DLD1 (cell line): Measurements from ENCODE around the gene APBA2.
"Not testable (repeated sequence)": the region's sequence is repeated elsewhere in the genome, so short reads cannot be mapped to it uniquely, and the experiment has no call there.

Experiments used
- in situ Hi-C: cut with HindIII; loops from 2 replicates; pipeline ENCODE4 v1.10.0; 2017; ENCODE audit warnings: low sequenced_read_pairs

The APBA2 gene

DNA sequence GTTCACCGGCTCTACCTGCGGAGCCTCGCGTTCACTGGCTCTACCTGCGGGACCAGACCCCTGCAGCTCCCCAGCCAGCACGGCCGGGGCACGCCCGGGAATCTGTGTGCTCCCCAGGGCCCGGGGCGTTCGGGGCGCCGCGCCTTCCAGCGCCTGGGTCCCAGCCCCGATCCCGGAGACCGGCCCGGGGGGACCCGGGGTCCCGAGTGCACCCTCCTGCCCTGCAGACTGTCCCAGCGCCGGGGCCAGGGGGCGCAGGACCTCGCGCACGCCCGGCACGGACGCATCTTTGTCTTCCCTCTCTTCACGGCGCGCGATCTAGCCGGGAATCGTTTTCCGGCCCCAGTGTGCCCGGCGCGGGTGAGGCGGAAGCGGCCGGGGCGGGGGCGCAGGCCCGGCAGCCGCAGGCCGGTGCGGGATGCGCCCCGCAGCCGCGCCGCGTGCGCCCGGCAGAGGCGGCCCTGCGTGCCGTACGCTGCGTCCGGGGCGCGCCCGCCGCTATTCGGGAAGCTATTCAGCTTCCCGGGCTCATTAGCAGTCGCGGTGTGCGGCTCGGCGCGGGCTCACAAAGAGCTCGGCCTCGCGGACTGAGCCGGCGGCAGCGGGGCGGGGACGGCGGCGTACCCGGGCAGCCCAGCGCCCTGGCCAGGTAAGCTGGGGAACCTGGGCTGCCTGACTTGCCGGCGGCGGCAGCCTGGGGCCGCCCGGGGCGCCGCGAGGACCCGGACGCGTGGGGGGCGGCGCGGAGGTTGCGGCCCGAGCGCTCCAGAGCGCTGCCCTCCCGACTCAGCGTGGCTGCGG is at the start of gene APBA2:
APBA2 (plus strand) TSS at position 345 of the 801 bp plus-strand sequence. CDS start 167,911 bp downstream, outside the sequence.
- in situ Hi-C loops = no loop called here

DNA sequence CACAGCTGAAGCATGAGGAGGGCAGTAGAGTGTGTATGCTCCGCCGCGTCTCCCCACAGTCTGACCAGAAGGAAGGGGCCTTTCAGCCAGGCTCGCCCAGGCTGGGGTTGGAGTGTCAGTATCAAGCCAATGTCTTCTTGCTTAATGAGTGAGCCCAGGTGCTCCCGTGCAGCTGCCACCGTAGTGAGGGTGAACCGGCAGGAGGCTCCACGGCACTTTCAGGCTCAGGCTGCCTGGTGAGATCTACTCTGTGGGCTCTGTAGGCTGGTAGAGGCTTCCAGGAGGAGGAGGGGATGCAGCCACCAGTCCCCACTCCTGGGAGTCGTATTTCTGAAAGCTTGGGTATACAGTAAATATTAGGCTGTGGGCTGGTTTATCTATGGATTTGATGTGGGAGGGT is 45.5 kb upstream of the APBA2 start:
- in situ Hi-C loops = not testable (repeated sequence)

DNA sequence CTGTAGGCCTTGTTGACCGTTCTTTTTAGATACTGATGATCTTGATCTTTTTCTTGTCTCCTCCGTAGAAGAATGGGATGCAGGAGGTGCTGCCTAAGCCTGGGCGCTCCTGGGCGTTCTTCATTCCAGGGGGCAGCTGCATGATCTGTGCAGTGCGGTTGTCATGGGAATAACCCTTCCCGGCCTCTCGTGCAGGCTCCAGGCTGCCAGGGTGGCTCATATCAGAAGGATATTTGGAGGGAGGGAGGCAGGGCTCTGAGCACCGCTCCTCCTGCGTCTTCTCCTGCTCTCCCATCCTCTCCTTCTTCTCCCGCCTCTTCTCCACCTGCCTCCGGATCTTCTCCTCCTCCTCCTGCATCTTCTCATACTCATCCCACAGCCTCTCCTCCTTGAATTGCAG is 43.6 kb upstream of the APBA2 start:
- in situ Hi-C loops = not testable (repeated sequence)

DNA sequence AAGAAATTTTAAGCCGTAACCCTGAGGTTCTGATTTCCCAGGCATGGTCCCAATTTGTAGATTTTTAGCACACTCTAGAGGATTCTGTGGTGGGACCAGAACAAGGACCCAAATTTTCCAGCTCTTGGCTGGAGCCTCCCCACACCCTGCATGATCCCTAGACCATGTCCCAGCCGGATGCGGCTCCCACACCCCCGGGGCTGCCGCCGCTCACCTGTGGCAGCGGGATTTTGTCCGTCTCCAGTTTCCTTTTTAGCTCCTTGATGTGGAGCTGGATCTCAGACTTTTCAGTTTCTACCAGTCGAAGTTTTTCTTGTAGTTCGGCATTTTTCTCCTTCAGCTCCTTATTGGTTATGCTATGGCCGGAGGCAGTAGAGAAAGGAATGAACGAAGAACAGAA is 42.3 kb upstream of the APBA2 start:
- in situ Hi-C loops = not testable (repeated sequence)

DNA sequence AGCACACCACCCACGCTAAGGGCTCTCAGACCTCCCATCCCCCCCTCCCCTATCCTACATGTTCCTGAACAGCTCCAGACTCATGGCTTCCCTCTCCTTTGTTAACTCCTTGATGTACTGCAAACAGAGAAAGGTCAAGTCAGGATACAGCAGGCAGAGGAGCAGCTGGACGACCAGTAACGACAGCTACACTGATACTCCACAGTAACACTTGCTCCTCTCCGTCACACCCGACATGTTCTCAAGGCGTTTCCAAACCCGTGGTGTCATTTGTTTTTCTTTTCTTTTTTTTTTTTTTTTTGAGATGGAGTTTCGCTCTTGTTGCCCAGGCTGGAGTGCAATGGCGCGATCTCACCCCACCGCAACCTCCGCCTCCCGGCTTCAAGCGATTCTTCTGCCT is 41.6 kb upstream of the APBA2 start:
- in situ Hi-C loops = not testable (repeated sequence)

DNA sequence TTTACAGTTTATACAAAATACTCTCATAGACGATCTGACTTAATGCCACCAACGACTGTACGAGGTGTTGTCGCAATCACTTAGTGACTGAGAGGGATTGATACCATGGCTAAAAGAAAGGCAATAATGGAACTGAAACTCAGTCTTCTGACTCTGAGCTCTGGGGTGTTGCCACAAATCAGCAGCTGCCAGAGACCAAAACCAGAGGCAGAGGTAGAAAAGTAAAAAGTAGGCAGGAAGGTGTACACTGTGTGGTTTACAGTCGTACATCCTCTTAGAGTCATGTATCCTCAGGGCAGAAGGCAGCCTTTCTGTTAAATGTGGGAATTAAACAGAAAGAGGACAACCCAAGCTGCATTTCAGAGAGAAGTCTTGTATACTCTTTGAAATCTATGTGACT is 38.5 kb upstream of the APBA2 start:
- in situ Hi-C loops = not testable (repeated sequence)

DNA sequence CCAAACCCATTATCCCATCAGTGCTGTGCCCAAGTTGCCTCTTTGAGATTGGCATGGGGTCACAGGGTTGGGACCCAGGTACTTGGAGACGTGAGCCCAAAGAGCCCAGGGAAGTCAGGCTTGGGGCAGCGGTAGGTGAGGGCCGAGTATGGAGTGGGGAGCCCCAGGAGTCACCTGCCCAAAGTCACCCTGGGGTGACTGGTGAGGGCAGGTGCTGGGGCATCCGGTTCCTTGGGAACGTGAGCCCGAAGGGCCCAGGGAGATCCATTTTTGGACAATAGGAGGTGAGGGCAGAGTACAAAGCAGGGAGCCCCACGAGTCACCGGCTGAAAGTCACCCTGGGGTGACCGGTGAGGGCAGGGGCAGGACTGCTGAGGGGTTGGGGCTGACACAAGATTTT is 37.8 kb upstream of the APBA2 start:
- in situ Hi-C loops = not testable (repeated sequence)

DNA sequence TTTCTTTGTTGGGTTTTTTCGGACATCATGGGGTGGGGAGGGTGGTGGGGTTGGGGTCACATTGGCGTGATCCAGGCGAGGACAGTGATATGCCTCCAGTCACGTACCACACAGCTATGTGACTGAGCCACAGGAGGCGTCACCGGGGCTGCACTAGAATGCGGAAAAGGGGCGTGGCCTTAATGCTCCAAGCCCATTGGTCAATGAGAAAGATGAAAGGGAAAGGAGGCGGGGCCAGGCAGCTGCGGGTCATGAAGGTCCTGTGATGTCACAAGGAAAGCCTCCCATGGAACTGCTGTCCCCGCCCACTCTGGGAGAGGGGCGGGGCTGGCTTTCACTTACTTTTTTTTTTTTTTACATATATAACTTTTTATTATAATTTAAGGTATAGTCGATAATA is 37.3 kb upstream of the APBA2 start, which contains the start of gene GOLGA6L7:
GOLGA6L7 (minus strand) TSS at position 124 of the 400 bp plus-strand sequence; CDS start at position 29, 95 bp downstream.
- in situ Hi-C loops = not testable (repeated sequence)

DNA sequence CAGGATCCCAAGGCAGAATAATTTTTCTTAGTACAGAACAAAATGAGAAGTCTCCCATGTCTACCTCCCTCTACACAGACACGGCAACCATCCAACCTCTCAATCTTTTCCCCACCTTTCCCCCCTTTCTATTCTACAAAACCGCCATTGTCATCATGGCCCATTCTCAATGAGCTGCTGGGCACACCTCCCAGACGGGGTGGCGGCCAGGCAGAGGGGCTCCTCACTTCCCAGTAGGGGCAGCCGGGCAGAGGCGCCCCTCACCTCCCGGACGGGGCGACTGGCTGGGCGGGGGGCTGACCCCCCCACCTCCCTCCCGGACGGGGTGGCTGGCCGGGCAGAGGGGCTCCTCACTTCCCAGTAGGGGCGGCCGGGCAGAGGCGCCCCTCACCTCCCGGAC is 36.5 kb upstream of the APBA2 start:
- in situ Hi-C loops = not testable (repeated sequence)

DNA sequence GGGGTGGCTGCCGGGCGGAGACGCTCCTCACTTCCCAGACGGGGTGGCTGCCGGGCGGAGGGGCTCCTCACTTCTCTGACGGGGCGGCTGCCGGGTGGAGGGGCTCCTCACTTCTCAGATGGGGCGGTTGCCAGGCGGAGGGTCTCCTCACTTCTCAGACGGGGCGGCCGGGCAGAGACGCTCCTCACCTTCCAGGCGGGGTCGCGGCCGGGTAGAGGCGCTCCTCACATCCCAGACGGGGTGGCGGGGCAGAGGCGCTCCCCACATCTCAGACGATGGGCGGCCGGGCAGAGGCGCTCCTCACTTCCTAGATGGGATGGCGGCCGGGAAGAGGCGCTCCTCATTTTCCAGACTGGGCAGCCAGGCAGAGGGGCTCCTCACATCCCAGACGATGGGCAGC is 36.0 kb upstream of the APBA2 start:
- in situ Hi-C loops = not testable (repeated sequence)

DNA sequence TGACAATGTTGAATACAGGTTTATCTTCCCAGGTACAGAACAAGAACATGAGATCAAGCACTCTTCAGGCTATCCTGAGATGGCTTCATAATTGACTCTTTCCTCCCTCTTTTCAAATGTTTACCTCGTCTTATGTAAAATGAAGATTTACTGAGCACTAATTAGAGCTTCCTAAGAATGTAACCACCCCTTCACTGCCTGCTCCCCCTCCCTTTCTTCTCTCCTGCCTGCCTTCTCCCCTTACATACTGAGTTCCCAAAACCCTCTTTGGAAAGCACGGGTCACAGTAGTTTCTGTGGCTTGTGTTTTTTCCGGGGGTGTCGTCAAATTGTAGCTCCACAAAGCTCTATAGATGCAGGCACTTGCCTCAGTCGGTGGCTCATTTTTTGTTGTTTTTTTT is 32.1 kb upstream of the APBA2 start:
- in situ Hi-C loops = not testable (repeated sequence)

DNA sequence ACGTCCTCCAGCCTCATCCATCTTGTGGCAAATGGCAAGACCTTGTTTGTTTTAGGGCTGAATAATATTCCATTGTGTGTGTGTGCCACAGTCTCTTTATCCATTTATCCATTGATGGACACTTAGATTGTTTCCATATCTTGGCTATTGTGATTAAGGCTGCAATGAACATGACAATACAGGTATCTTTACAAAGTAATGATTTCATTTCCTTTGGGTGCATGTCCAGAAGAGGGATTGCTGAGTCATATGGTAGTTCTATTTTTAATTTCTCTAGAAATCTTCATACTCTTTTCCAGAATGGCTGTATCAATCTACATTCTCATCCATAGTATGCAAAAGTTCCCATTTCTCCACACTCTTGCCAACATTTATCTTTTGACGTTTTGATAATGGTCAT is 31.2 kb upstream of the APBA2 start:
- in situ Hi-C loops = not testable (repeated sequence)

DNA sequence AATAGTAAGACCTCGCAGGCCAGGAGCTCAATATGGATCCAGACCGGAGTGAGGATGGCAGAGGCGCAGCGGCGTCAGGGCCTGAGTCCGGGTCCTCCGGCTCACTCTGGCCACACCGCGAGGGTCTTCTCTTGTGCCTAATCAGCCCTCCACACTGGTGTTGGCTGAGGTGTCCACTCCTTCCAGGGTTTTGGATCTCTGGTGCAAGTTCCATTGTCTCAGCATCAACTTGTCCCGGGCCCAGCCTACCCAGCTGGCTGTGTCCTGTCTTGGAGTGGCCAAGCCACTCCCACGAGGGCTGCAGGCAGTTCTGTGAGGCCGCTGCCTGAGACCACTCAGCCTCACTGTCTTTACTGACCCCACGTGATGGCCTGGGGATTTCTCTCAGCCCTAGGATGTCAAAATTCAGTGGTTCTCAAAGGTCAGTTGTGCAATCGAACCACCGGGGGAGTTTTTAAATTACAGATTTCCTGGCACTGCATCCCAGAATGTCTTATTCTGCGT is 24.7 kb upstream of the APBA2 start:
- in situ Hi-C loops = no loop called here

DNA sequence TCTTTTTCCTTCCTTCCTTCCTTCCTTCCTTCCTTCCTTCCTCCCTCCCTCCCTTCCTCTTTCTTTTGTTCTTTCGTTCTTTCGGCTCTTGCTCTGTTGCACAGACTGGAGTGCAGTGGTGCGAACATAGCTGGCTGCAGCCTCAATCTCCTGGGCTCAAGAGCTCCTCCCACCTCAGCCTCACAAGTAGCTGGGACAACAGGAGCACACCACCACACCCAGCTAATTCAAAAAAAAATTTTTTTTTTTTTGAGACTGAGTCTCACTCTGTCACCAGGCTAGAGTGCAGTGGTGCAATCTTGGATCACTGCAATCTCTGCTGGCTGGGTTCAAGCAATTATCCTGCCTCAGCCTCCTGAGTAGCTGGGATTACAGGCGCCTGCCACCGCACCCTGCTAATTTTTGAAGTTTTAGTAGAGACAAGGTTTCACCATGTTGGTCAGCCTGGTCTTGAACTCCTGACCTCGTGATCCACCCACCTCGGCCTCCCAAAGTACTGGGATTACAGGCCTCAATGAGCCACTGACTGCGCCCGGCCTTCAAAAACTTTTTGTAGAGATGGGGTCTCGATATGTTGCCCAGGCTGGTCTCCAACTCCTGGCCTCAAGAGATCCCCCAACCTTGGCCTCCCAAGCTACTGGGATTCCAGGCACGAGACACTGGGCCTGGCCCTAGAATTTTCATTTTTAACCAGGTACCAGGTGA is 24.0 kb upstream of the APBA2 start:
- in situ Hi-C loops = not testable (repeated sequence)

DNA sequence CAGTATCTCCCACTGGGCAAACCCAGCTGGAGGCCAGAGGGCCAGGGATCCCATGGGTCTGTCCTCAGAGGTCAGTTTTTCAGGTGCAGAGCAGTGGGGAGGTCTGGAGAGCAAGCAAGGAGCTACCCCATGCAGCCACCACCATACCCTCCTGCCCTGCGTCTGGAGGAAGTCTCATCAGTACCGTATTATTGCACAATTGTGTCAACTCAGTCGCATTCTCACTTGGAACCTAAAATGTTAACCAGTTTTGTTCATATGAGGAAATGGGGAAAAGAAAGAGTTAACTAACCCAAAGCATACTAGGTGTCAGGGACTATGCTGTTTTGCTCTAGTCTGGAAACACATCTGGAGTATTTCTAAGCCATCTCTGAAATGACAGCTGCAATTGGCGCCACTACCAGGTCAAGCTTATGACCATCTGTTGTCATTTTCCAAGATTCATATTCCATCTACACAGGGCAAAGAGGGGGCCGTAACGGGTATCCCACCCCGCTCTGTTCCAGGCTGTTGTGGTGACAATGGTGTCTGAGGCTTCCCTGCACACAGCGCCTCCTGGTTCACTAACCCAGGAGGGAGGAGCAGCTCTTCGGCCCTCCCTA is 16.9 kb upstream of the APBA2 start:
- in situ Hi-C loops = no loop called here

DNA sequence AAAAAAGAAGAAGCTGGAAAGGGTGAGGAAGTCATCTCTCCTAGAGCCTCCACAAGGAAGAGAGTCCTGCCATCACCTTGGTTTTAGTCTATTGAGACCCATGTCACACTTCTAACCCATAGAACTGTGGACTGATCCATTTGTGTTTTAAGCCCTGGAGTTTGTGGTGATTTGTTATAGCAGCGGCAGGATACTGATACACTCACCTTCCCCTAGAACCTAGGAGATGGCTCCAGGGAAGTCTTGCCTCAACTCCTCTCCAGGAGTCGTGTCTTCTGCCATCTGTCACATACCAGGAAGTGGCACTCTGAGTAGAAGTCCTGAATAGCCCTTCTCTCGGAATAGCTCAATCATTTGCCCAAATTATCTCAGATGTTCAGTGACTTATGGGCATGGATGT is 14.6 kb upstream of the APBA2 start:
- in situ Hi-C loops = no loop called here

DNA sequence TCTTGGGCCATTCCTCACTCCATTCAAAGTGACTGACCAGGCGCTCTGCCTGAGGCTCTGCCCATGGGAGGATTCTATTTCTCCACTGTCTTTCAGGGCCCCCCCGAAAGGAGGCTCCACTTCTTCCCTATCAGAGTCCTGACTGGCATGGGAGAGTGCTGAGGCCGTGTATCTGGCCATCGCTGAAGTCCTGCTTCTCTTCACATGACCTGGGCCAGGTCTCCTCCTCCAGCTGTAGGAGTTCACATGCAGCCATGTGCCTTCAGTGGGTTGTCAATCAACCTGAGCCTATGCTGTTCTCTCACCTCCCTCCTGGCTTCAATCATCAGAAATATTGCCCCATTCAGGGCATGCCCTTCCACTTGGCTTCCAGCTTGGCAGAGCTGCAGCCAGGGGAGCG is 12.8 kb upstream of the APBA2 start:
- in situ Hi-C loops = no loop called here

DNA sequence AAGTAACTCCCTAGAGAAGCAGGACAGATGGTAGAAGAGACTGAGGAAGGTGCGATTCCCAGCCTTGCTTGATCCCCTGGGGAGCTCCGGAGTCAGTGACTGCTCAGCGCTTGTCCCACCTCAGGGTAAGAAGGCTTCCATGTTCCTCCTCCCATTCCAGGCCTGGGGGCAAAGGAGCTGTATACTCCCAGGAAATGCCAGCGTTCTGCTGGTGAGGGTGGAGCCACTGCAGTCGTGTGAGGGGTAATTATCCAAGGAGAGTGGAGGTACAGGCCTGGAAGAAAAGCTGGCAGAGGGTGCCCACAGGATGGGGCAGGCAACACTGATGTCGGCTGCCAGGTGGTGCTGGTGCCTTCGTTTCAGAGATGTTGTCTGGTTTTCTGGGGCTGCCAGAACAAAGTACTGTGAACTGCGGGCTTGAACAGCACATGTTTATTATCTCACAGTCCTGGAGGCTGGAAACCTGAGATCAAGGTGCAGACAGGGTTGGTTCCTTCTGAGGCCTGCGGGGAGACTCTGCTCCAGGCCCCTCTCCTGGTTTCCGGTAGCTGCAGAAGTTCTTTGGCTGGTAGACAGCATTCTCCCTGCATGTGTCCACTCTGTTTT is 12.1 kb upstream of the APBA2 start:
- in situ Hi-C loops = no loop called here

DNA sequence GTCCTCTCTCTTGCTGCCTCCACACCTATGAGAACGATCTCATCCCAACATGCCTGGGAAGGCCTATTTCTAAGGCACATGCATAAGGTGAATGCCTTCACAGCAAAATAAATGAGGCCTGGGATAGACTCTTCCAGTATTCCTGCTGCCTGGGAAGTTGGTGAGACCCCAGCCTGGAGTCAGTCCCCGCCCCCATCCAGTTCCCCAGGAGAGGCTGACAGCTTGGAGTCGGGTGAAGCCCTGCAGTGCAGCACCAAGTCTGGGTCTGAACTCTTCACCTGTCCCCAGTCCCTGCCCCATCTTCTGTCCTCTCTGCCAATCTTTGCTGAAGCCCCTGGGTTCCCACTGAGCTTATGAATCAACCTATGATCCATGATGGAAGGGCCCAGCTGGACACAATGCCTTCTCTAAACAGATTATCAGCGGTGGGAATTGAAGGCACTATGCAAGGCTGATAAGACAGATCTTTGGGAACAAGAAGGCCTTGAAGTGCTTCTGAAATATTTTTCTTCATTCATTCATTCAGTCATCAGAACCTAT is 10.2 kb upstream of the APBA2 start:
- in situ Hi-C loops = no loop called here

DNA sequence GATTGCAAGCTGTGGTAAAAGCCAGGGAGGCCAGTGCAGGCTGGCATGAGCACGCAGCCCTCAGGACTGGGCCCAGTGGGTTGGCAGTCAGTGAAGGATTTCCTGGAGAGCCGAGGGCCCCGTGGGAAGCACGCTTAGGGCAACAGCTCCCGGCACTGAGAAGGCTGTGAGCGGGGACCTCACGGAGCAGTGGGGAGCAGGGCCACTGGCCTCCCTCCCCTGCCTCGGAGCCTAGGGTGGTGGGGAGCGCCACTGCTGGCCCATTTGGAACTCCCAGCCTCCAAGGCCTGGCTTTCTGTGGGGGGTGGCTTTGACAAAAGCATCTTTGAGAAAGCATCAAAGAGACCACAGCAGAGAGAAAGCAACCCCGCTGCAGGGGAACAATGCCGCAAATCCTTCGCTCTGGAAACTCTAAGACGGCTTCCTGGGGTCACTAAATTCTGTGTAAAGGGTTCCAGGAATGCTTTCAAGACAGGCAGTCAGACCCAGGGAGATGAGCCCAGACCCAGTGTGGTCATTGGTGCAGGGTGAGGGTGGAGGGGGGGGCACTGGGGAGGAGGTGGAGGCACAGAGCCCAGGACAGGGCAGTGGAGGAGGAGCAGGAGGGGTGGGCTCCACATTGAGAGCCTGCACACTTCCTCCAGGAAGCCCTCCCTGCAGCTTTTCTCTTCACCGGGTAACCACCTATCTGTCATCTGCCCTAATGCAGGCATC is 9.5 kb upstream of the APBA2 start:
- in situ Hi-C loops = no loop called here
